T-helper 2 cell treated with Interferon-gamma antibody and Interleukin-4, amounts not matched to agents 100 ng/mL and 5 ng/mL, for 36 hours (primary cell): ENCODE measurements around the gene ADGRD2. TPM values are rescaled to one million over a fixed set of nuclear protein-coding genes. Genes with fewer than 3 reads are reported as not detected.

Experiments
- intact Hi-C: fragments of 100-400 bp; cut with micrococcal nuclease; formaldehyde crosslinking; loops from one replicate; pipeline ENCODE4 v1.15.1; 2023
- total RNA-seq: library from RNA; stranded (reverse); gene quantifications from 2 replicates; pipeline ENCODE4 v1.2.3, GENCODE V29; 2022

ADGRD2 gene
- total RNA-seq, 1 donor from 2014 or later: not detected

GRCh38 chr9:124477648-124478285 lies 27.5 kb downstream of the ADGRD2 start:
- intact Hi-C loops: no loop called here

- intact Hi-C loops: no loop called here
Observed at GRCh38 chr9:124478354-124478753, 28.1 kb downstream of the ADGRD2 start.

- intact Hi-C loops: no loop called here
Observed at GRCh38 chr9:124479371-124479770, 29.1 kb downstream of the ADGRD2 start.

- intact Hi-C loops: no loop called here
Observed at GRCh38 chr9:124479947-124480620, 29.8 kb downstream of the ADGRD2 start.

- intact Hi-C loops: no loop called here
Observed at GRCh38 chr9:124480621-124480981, 30.4 kb downstream of the ADGRD2 start.

- intact Hi-C loops: no loop called here
Observed at GRCh38 chr9:124481115-124481514, 30.9 kb downstream of the ADGRD2 start.

- intact Hi-C loops: no loop called here
Observed at GRCh38 chr9:124482431-124483031, 32.3 kb downstream of the ADGRD2 start.

GRCh38 chr9:124483481-124483880 lies 33.2 kb downstream of the ADGRD2 start:
- intact Hi-C loops: no loop called here

GRCh38 chr9:124485201-124485600 lies 35.0 kb downstream of the ADGRD2 start:
- intact Hi-C loops: no loop called here

GRCh38 chr9:124485936-124486335 lies 35.7 kb downstream of the ADGRD2 start:
- intact Hi-C loops: no loop called here

GRCh38 chr9:124486778-124487259 lies 36.6 kb downstream of the ADGRD2 start:
- intact Hi-C loops: no loop called here

- intact Hi-C loops: no loop called here
Observed at GRCh38 chr9:124487260-124488182, 37.3 kb downstream of the ADGRD2 start.

GRCh38 chr9:124488641-124489210 lies 38.5 kb downstream of the ADGRD2 start:
- intact Hi-C loops: no loop called here

- intact Hi-C loops: no loop called here
Observed at GRCh38 chr9:124489222-124489621, 39.0 kb downstream of the ADGRD2 start.

- intact Hi-C loops: no loop called here
Observed at GRCh38 chr9:124490004-124490403, 39.8 kb downstream of the ADGRD2 start.

GRCh38 chr9:124491049-124491975 lies 41.1 kb downstream of the ADGRD2 start:
- intact Hi-C loops: no loop called here

GRCh38 chr9:124492818-124493217 lies 42.6 kb downstream of the ADGRD2 start:
- intact Hi-C loops: no loop called here

GRCh38 chr9:124493218-124493617 lies 43.0 kb downstream of the ADGRD2 start:
- intact Hi-C loops: no loop called here

GRCh38 chr9:124493794-124494479 lies 43.7 kb downstream of the ADGRD2 start:
- intact Hi-C loops: no loop called here
